Measurements from ENCODE around the gene ZNF584.

Gene ZNF584

DNA sequence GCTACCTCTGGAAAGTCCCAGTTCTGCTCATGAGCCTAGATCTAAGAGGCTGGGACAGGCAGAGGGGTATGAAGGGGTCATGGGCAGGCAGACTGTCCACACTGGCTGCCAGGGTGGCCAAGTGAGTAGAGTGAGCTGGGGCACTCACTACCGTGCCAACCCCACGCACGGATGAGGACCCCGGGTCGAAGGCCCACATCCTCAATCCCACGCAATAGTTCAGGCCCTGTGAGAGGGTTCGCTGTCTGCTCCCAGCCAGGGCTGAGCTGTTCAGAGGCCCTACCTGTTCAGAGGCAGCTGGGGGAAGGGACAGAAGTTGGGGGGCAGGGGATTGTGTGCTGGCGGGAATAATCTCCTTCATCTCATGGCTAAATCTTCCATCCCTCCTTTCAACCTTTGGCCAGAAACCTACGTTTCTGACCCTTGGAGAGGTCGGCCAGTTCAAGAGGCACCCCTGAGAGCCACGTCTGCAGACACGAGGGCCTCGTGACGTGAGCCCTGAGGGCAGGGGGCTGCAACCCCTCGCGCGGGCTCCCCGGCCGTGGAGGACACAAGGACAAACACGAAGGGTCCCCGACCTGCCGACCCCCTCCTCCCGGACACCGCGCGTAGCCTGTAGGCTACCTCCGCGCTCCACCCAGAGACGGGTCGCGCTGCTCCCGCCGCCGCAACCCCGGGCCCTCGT is 22.4 kb upstream of the ZNF584 start:
- FAIRE-seq (no peak), DNase-seq (ENCODE audit: low spot score) (no peak)

DNA sequence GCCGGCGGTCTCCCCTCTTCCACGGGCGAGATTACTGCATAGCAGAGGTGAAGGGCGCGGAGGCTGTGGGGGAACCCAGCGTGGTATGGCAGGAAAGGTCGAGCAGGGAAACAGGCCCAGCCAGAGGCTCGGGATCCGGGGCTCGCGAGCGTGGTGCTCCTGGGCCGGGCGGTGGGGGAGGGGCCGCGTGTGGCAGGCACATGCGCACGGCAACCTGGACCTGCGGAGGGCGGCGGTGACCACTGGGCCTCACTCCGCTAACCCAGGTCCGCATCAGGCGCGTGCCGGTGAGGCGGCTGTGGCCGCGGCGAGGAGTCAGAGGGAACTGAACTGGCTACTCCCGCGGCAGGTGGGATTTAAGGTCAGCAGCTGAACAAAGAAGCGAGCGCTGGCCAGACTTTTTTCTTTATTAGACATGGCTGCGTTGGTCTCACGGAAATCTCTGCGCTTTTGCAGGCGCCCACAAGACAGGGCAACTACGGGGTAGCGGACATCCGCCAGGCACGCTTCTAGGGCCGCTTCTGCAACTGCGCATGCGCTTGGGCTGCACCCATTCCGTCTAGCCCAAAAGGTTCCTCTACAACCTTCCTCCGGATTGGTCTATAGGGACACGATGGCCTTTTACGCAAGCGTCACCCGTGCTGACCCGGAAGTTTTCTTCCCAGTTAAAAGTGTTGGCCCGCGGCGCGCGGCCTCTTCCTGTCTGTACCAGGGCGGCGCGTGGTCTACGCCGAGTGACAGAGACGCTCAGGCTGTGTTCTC is 21.7 kb upstream of the ZNF584 start, which contains the start of gene RPS5:
TSS of gene RPS5 (plus strand) at position 694 of the 762 bp plus-strand sequence. CDS start 869 bp downstream, outside the sequence.
- FAIRE-seq = peak; percentile 65

DNA sequence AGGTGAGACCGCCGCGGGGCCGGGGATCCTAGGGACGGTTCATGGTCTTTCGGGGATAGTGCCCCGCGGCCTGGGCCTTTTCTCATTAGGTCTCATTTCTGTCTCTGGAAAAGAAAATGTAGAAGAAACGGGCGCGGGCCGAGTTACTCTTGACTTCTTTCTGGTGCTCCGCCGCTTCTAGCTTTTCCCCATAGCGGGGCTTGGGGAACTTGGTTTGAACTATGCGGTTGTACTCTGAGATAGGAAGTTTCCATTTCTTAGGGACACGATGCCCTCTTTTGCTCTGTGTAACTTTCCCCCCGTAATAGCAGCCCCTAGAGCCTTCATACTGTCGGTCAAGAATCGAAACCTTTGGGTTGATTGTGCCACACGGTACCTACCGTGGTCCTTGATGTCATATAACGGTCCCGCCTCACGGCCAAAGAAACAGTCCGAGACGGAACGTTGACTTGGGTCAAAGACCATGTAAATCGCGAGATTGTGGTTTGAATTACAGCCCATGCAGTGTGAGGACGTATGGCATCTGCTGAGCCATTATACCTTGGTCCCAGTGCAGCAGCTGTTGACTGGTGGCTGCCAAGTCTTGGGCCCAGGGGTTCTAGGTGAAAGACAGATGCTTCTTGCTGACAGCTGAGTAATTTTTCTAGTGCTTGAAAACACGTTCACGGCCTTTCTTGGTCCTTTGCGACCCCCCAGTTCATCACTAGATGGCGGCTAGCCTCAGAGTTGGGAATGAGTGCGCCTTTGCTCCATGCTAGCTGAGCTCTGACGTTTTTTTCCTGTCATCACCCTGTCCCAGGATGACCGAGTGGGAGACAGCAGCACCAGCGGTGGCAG is 20.9 kb upstream of the ZNF584 start:
- DNase-seq (ENCODE audit: low spot score) (no peak), FAIRE-seq (no peak)

More for the DNA sequence above, 21.7 kb upstream of the ZNF584 start, which contains the start of gene RPS5:
- peak; percentile 99 for DNase-seq (ENCODE audit: low spot score)

DNA sequence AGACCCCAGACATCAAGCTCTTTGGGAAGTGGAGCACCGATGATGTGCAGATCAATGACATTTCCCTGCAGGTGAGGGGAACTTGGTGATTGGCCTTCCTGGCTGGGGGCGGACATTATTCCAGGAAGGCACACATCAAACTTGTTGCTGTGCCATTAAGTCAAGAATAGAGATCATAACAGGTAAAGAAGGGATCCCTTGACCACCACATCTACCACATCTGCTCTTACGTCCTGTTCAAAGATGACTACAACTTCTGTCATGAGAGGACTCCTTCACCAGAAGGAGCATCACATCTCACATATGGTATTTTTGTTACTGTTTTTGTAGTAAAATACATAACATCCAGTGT is 20.3 kb upstream of the ZNF584 start:
- no peak for DNase-seq (ENCODE audit: low spot score)
- no peak for FAIRE-seq

DNA sequence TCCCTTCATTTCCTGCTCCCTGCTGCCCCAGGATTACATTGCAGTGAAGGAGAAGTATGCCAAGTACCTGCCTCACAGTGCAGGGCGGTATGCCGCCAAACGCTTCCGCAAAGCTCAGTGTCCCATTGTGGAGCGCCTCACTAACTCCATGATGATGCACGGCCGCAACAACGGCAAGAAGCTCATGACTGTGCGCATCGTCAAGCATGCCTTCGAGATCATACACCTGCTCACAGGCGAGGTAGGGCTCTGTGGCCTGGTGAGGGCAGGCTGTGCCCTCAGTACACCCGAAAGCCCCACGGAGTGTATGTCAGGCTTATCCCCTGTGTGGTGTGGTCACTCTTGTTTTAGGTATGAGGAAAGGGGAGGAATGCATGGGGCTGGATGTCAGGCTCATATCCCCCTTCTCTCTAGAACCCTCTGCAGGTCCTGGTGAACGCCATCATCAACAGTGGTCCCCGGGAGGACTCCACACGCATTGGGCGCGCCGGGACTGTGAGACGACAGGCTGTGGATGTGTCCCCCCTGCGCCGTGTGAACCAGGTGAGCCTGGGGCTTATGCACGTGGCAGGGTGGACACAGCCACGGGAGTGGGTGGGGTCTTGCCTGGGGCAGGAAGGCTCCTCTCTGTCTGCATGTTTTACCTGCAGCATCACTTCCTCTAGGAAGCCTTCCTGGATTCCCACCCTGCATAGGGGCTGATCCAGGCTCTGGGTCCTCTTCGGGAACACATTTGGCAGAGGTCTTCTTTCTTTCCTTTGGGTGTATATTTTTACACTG is 15.3 kb upstream of the ZNF584 start:
- DNase-seq (ENCODE audit: low spot score) (no peak), FAIRE-seq (no peak)

DNA sequence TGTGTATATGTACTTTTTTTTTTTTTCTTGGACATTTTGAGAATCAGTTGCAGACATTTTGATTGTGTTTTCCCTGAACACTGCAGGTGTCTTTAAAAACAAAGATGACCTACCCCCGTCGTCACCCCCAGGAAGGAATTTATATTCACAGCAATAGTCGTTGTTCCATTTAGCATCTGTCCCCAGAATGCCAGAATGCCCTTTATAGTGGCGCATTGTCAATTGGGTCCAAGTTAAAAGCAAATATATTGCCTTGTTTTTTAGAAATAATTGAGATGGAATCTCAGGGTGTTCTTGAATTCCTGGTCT is 14.8 kb upstream of the ZNF584 start:
- FAIRE-seq = no peak
- DNase-seq (ENCODE audit: low spot score) = no peak

DNA sequence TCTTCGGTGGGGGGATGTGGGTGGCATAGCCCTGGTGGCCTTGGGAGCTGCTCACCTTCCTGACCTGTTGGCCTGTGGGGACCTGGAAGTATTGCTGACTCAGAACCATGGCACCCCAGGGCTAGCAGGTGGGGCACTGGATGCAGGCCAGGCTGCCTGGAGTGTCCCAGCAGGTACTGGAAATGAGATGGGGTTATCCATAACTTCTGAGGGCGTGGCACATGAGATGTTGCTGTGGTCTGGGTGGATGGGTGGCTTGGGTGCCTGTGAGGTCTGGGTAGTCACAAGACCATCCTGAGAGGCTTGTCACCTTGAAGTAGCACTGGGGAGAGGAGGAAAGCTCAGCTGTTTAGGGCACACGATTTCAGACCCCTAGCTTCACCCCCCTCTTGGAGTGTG is 13.6 kb upstream of the ZNF584 start:
- FAIRE-seq (no peak), DNase-seq (ENCODE audit: low spot score) (no peak)

DNA sequence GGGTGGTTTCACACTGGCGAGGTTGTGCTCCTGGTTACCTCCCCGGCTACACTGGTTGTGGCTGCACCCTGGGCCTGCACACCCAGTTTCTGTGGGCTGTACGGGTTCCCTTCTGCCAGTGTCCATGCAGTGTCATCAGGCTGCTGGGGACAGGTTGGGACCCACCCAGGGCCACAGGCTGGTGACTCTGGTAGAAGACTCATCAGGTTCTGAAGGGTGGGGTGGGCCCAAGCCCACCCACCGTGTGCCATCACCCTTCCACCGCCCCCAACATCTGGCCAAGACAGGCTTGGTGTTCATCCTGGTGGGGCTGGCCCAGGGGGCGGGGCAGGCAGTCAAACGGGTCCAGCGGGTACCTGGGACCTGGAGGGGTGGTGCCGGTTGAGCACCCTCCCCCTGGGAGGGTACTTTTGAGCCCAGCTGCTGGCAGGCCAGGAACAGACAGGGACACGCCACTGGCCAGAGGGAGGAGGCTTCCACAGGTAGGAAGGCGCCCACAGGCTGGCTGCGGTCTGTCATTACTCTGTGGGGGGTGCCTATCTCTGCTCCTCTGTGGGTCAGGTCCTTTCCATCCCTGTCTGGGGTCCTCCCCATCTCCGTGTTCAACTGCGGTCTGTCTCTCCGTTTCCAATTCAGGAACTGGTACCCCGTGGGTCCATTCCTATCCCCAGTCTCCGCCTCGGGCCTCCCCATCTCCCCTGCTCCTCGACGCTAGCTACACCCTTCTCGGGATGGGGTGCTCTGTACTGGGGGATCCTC is 13.1 kb upstream of the ZNF584 start, which contains the start of gene RNF225:
TSS of gene RNF225 (plus strand) at position 437 of the 759 bp plus-strand sequence. CDS start 434 bp downstream, outside the sequence.
- FAIRE-seq = no peak
- no peak for DNase-seq (ENCODE audit: low spot score)

- DNase-seq (ENCODE audit: low spot score) (no peak), FAIRE-seq (no peak)
These were observed 12.3 kb upstream of the ZNF584 start for GRCh38 chr19:58395979-58396627.

GRCh38 chr19:58396691-58397532 is 11.5 kb upstream of the ZNF584 start:
- FAIRE-seq = no peak
- DNase-seq (ENCODE audit: low spot score) = no peak

GRCh38 chr19:58397533-58398037 is 10.9 kb upstream of the ZNF584 start:
- DNase-seq (ENCODE audit: low spot score) (no peak), FAIRE-seq (no peak)

DNA sequence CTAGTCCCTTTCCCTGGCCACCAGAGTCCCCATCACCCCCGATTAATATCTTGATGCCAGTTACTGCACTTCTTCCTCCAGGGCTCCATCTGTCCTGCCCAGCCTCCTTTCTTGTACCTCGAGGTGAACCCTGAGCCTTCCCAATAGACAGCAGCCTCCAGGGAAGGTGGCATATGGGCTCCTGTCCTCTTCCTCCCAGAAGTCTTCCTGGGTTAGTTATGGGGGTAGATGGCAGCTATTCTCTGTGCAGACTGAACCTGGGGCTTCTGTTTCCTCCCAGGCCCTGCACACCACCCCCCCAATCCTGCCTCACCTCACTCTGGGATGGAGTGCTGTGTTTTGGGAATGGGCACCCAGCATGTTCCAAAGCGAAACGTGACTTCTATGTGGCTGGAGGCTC is 10.4 kb upstream of the ZNF584 start:
- FAIRE-seq (no peak), DNase-seq (ENCODE audit: low spot score) (no peak)

DNA sequence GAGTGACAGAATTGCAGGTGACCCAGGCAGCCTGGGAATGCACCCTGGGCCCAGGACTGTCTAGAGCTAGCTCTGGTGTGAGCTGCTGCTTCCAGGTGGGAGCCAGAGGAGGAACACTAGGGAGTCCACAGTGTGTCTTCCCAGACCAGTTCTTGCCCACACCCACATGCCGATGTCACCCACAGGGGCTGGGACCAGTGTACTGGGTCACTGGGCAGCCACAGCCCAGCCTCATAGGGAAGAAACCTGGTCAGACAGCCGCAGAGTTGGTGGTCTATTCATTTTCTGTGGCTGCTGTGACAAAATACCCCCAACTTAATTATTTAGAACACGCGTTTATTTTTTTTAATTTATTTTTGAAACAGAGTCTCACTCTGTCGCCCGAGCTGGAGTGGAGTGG is 9.9 kb upstream of the ZNF584 start:
- FAIRE-seq = no peak
- DNase-seq (ENCODE audit: low spot score) = no peak

DNA sequence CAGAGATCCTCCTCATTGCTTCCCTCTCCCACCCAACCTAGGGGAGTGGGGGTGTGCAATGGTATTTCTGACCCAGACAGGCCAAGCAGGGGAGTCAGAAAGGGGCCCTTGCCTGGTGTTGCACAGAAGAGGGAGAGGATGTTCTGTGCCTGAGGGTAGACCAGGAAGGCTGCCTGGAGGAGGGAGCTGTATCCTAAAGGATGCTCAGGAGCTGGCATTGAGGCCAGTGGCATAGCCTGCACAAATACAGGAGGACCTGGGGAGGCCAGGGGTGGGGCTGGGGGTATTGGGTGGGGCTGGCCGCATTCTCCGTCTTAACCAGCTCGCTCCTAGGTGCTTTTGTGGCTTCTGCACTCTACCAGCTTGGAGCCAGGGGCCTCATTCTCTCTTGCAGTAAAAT is 8.5 kb upstream of the ZNF584 start:
- no peak for FAIRE-seq
- no peak for DNase-seq (ENCODE audit: low spot score)

GRCh38 chr19:58400316-58400915 is 8.0 kb upstream of the ZNF584 start:
- FAIRE-seq = no peak
- DNase-seq (ENCODE audit: low spot score) = no peak

- peak; percentile 37 for FAIRE-seq
- peak; percentile 95 for DNase-seq (ENCODE audit: low spot score)
These were observed 7.3 kb upstream of the ZNF584 start for GRCh38 chr19:58400916-58401839.

- no peak for DNase-seq (ENCODE audit: low spot score)
- FAIRE-seq = no peak
These were observed 6.5 kb upstream of the ZNF584 start for GRCh38 chr19:58401840-58402421.

Data from urothelium cell line (cell line).